ENCODE data around the gene ANTXRL. TPM values are rescaled to one million over a fixed set of nuclear protein-coding genes. Genes with fewer than 3 reads are reported as not detected.

ANTXRL gene
- total and polyA plus RNA-seq, 2 experiments from 2014 or later: not detected

- Histone ChIP-seq H4K20me1 (replicated peaks; ENCODE audit: insufficient read depth) (no peaks in the 10 kb centered on the region), H3K4me3 (no peak overlapping the region), H2AFZ (no peak overlapping the region), H3K79me2 (replicated peaks; ENCODE audit: insufficient read depth) (no peaks in the 10 kb centered on the region), H3K36me3 (ENCODE audit: insufficient read depth) (no peaks in the 10 kb centered on the region), H3K4me1 (ENCODE audit: insufficient read depth) (no peaks in the 10 kb centered on the region), H3K4me2 (no peak overlapping the region), H3F3A (replicated peaks; ENCODE audit: low read depth) (no peaks in the 10 kb centered on the region), H3K27ac (ENCODE audit: low read depth) (no peak overlapping the region), H3K9me2 (ENCODE audit: insufficient read depth) (no peaks in the 10 kb centered on the region), H3K27me3 (ENCODE audit: insufficient read depth) (no peaks in the 10 kb centered on the region)
- DNase-seq (ENCODE audit: low spot score) (no peak), ATAC-seq (no peak)
- peaks cover 10% of the 10 kb centered on the region for H3K4me1 Mint-ChIP-seq
- TF ChIP-seq EZH2 (IDR thresholded peaks at IDR 0.05; ENCODE audit: low read depth, unreplicated experiment): no peak
- no peak for TF ChIP-seq POLR2AphosphoS5 (IDR thresholded peaks at IDR 0.05; ENCODE audit: low read depth)
- no peak for TF ChIP-seq NANOG (IDR thresholded peaks at IDR 0.05; ENCODE audit: borderline replicate concordance)
- no peak for TF ChIP-seq ETS1 (IDR thresholded peaks at IDR 0.05)
- no peak for TF ChIP-seq ZNF114 (CRISPR knock-in tag; IDR thresholded peaks at IDR 0.05)
- TF ChIP-seq EZH2phosphoT487 (IDR thresholded peaks at IDR 0.05; ENCODE audit: unreplicated experiment): no peak
- TF ChIP-seq STAT1 (IDR thresholded peaks at IDR 0.05; ENCODE audit: unreplicated experiment): no peak
- TF ChIP-seq, protein P1, sequence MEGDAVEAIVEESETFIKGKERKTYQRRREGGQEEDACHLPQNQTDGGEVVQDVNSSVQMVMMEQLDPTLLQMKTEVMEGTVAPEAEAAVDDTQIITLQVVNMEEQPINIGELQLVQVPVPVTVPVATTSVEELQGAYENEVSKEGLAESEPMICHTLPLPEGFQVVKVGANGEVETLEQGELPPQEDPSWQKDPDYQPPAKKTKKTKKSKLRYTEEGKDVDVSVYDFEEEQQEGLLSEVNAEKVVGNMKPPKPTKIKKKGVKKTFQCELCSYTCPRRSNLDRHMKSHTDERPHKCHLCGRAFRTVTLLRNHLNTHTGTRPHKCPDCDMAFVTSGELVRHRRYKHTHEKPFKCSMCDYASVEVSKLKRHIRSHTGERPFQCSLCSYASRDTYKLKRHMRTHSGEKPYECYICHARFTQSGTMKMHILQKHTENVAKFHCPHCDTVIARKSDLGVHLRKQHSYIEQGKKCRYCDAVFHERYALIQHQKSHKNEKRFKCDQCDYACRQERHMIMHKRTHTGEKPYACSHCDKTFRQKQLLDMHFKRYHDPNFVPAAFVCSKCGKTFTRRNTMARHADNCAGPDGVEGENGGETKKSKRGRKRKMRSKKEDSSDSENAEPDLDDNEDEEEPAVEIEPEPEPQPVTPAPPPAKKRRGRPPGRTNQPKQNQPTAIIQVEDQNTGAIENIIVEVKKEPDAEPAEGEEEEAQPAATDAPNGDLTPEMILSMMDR (conservative IDR thresholded peaks at IDR 0.05; ENCODE audit: low read depth in 2 of 2): no peak
- TF ChIP-seq, protein P2, sequence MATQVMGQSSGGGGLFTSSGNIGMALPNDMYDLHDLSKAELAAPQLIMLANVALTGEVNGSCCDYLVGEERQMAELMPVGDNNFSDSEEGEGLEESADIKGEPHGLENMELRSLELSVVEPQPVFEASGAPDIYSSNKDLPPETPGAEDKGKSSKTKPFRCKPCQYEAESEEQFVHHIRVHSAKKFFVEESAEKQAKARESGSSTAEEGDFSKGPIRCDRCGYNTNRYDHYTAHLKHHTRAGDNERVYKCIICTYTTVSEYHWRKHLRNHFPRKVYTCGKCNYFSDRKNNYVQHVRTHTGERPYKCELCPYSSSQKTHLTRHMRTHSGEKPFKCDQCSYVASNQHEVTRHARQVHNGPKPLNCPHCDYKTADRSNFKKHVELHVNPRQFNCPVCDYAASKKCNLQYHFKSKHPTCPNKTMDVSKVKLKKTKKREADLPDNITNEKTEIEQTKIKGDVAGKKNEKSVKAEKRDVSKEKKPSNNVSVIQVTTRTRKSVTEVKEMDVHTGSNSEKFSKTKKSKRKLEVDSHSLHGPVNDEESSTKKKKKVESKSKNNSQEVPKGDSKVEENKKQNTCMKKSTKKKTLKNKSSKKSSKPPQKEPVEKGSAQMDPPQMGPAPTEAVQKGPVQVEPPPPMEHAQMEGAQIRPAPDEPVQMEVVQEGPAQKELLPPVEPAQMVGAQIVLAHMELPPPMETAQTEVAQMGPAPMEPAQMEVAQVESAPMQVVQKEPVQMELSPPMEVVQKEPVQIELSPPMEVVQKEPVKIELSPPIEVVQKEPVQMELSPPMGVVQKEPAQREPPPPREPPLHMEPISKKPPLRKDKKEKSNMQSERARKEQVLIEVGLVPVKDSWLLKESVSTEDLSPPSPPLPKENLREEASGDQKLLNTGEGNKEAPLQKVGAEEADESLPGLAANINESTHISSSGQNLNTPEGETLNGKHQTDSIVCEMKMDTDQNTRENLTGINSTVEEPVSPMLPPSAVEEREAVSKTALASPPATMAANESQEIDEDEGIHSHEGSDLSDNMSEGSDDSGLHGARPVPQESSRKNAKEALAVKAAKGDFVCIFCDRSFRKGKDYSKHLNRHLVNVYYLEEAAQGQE (IDR thresholded peaks at IDR 0.05; ENCODE audit: unreplicated experiment): no peak
- TF ChIP-seq JUNB (IDR thresholded peaks at IDR 0.05; ENCODE audit: unreplicated experiment): no peak
- TF ChIP-seq, protein P3, sequence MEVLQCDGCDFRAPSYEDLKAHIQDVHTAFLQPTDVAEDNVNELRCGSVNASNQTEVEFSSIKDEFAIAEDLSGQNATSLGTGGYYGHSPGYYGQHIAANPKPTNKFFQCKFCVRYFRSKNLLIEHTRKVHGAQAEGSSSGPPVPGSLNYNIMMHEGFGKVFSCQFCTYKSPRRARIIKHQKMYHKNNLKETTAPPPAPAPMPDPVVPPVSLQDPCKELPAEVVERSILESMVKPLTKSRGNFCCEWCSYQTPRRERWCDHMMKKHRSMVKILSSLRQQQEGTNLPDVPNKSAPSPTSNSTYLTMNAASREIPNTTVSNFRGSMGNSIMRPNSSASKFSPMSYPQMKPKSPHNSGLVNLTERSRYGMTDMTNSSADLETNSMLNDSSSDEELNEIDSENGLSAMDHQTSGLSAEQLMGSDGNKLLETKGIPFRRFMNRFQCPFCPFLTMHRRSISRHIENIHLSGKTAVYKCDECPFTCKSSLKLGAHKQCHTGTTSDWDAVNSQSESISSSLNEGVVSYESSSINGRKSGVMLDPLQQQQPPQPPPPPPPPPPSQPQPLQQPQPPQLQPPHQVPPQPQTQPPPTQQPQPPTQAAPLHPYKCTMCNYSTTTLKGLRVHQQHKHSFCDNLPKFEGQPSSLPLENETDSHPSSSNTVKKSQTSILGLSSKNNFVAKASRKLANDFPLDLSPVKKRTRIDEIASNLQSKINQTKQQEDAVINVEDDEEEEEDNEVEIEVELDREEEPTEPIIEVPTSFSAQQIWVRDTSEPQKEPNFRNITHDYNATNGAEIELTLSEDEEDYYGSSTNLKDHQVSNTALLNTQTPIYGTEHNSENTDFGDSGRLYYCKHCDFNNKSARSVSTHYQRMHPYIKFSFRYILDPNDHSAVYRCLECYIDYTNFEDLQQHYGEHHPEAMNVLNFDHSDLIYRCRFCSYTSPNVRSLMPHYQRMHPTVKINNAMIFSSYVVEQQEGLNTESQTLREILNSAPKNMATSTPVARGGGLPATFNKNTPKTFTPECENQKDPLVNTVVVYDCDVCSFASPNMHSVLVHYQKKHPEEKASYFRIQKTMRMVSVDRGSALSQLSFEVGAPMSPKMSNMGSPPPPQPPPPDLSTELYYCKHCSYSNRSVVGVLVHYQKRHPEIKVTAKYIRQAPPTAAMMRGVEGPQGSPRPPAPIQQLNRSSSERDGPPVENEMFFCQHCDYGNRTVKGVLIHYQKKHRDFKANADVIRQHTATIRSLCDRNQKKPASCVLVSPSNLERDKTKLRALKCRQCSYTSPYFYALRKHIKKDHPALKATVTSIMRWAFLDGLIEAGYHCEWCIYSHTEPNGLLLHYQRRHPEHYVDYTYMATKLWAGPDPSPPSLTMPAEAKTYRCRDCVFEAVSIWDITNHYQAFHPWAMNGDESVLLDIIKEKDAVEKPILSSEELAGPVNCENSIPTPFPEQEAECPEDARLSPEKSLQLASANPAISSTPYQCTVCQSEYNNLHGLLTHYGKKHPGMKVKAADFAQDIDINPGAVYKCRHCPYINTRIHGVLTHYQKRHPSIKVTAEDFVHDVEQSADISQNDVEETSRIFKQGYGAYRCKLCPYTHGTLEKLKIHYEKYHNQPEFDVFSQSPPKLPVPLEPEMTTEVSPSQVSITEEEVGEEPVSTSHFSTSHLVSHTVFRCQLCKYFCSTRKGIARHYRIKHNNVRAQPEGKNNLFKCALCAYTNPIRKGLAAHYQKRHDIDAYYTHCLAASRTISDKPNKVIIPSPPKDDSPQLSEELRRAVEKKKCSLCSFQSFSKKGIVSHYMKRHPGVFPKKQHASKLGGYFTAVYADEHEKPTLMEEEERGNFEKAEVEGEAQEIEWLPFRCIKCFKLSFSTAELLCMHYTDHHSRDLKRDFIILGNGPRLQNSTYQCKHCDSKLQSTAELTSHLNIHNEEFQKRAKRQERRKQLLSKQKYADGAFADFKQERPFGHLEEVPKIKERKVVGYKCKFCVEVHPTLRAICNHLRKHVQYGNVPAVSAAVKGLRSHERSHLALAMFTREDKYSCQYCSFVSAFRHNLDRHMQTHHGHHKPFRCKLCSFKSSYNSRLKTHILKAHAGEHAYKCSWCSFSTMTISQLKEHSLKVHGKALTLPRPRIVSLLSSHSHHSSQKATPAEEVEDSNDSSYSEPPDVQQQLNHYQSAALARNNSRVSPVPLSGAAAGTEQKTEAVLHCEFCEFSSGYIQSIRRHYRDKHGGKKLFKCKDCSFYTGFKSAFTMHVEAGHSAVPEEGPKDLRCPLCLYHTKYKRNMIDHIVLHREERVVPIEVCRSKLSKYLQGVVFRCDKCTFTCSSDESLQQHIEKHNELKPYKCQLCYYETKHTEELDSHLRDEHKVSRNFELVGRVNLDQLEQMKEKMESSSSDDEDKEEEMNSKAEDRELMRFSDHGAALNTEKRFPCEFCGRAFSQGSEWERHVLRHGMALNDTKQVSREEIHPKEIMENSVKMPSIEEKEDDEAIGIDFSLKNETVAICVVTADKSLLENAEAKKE (CRISPR knock-in tag; IDR thresholded peaks at IDR 0.05): no peak
- no peak for TF ChIP-seq ZNF331 (CRISPR knock-in tag; IDR thresholded peaks at IDR 0.05; ENCODE audit: low read depth)
- TF ChIP-seq CREB1 (CRISPR knock-in tag; IDR thresholded peaks at IDR 0.05; ENCODE audit: low read depth): no peak
- no peaks in the 10 kb centered on the region for H3K9me3 Mint-ChIP-seq
- no peak overlapping the region for H3K27ac Mint-ChIP-seq
- no peaks in the 10 kb centered on the region for H3K36me3 Mint-ChIP-seq (ENCODE audit: low read depth)
- H3K4me3 Mint-ChIP-seq: no peak overlapping the region
- H3K27me3 Mint-ChIP-seq (ENCODE audit: insufficient read depth, low read depth, poor library complexity): peaks cover 3% of the 10 kb centered on the region
Observed at GRCh38 chr10:46304062-46304461, 17.3 kb downstream of the ANTXRL start.

Measured in GM23338 (cell line).